Common myeloid progenitor, CD34-positive (primary cell): ENCODE results near the gene ARHGAP15.

Experiments used
- CTCF ChIA-PET: fragments of 350-600 bp; sonication (Branson Sonifier 250); formaldehyde crosslinking; loops from one replicate; lab custom pipeline; 2021; ENCODE audit warnings: antibody characterized with exemption; lab: Charles Lee
- POLR2A ChIA-PET: fragments of 350-600 bp; sonication (Branson Sonifier 250); formaldehyde crosslinking; loops from one replicate; lab custom pipeline; 2021; ENCODE audit warnings: antibody characterized with exemption; lab: Charles Lee
- DNase-seq, 3 donors: peaks; one replicate each; pipeline versions ENCODE4 v3.0.0 to v3.0.0-alpha.2; 2013
- H3K27ac ChIP-seq, 2 experiments: 1 replicate in 1 of 2; 2 replicates in 1 of 2; pipeline ENCODE4 v1.7.0; 2013; ENCODE audit warnings: inconsistent platforms in 2 of 2, low read length in 2 of 2, mild to moderate bottlenecking in 2 of 2, low read depth in 1 of 2, moderate library complexity in 1 of 2; ENCODE audit not compliant: severe bottlenecking in 2 of 2, insufficient read depth in 1 of 2, poor library complexity in 1 of 2
- H3K27me3 ChIP-seq, 5 experiments: replicated peaks in 2 of 5; 1 replicate in 3 of 5; 2 replicates in 2 of 5; pipeline versions ENCODE4 v1.6.1 to v1.7.0; 2013; ENCODE audit warnings: low read length in 4 of 5, mild to moderate bottlenecking in 2 of 5, moderate library complexity in 2 of 5, inconsistent platforms in 1 of 5; ENCODE audit not compliant: insufficient read depth in 5 of 5, control insufficient read depth in 4 of 5
- H3K36me3 ChIP-seq, 4 experiments: 1 replicate in 2 of 4; 2 replicates in 2 of 4; pipeline versions ENCODE4 v1.6.1 to v1.7.0; 2013; ENCODE audit warnings: low read length in 3 of 4, control low read depth in 1 of 4, mild to moderate bottlenecking in 1 of 4; ENCODE audit not compliant: control insufficient read depth in 4 of 4, insufficient read depth in 4 of 4
- H3K4me1 ChIP-seq, 4 experiments: 1 replicate in 3 of 4; 2 replicates in 1 of 4; pipeline versions ENCODE4 v1.6.1 to v1.7.1; 2013; ENCODE audit warnings: low read length in 3 of 4, mild to moderate bottlenecking in 3 of 4, control low read depth in 1 of 4, inconsistent platforms in 1 of 4, moderate library complexity in 1 of 4; ENCODE audit not compliant: control insufficient read depth in 4 of 4, insufficient read depth in 4 of 4; ENCODE audit errors: control extremely low read depth in 1 of 4
- H3K4me3 ChIP-seq, 7 experiments: 1 replicate in 4 of 7; 2 replicates in 3 of 7; pipeline versions ENCODE4 v1.5.1 to v1.7.0; 2013; ENCODE audit warnings: mild to moderate bottlenecking in 7 of 7, low read length in 6 of 7, moderate library complexity in 6 of 7, inconsistent platforms in 2 of 7, low read depth in 2 of 7, control low read depth in 1 of 7; ENCODE audit not compliant: insufficient read depth in 4 of 7, control insufficient read depth in 1 of 7; ENCODE audit errors: extremely low read depth in 1 of 7
- H3K9me3 ChIP-seq, 5 experiments: 1 replicate in 4 of 5; 2 replicates in 1 of 5; pipeline versions ENCODE4 v1.6.1 to v1.7.1; 2013; ENCODE audit warnings: low read length in 4 of 5, mild to moderate bottlenecking in 2 of 5, inconsistent platforms in 1 of 5, low read depth in 1 of 5, moderate library complexity in 1 of 5; ENCODE audit not compliant: control insufficient read depth in 4 of 5, insufficient read depth in 2 of 5; ENCODE audit errors: control extremely low read depth in 1 of 5
- WGBS: methylation state at CpG from one replicate; pipeline ENCODE4 v1.1.5; 2013; ENCODE audit not compliant: insufficient coverage; 5-methylcytosine and 5-hydroxymethylcytosine counted together

The ARHGAP15 gene

DNA sequence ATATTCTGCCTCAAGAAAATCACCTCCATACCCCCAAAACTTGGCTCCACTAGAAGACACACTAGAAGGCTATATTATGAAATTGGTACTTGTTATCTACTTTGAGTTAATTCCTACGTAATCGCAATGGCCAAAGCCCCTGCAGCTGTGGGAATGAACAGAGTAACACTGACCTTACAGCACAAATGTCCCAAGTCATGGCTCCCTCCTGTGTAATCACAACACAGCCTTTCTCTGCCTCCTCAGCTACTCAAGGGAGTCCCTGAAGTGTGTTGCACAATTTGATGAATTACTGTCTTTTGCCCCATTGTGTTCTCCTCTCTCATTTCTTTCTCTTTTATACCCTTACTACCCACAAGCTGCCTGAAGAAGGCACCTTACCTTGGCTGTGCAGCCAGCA, 375.2 kb downstream of the ARHGAP15 start:
- Histone ChIP-seq H3K27me3 (no peaks in the 10 kb centered on the region), H3K4me1 (no peaks in the 10 kb centered on the region), H3K36me3 (peaks cover 8 to 26% (median 15%) of the 10 kb centered on the region in 4 experiments), H3K27ac (no peak overlapping the region), H3K9me3 (no peaks in the 10 kb centered on the region), H3K4me3 (no peak overlapping the region)
- no peak for DNase-seq
- 100% methylated on average over 2 of the region's 2 CpGs for WGBS
- POLR2A ChIA-PET, result no interaction called here
- CTCF ChIA-PET, result interaction anchor here (1.3 to 1.6 kb wide), 2 partner anchors 9 to 11 kb away, joined by 3 to 6 read pairs; no protein-coding TSS in a partner anchor

DNA sequence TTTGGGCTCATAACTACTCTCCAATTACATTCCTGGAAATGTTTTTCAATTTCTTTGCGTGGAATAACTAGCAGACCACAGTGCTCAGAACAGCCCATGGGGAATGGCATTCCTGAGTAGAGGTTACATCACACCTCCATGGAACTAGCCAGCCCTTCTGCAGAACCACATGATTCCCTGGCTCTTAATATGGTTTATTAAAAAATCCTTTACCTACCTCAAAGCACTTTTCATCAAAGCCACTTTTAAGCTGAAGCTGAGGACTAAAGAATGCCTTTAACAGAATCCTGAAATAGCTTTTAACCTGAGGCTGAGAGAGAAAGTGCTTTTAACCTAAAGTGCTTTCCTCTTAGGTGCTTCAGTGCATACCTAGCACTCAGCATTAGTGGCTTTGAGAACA, 376.3 kb downstream of the ARHGAP15 start:
- Histone ChIP-seq H3K4me3 (no peak overlapping the region), H3K36me3 (peaks cover 9 to 30% (median 15%) of the 10 kb centered on the region in 4 experiments), H3K27me3 (no peaks in the 10 kb centered on the region), H3K9me3 (no peaks in the 10 kb centered on the region), H3K27ac (no peak overlapping the region), H3K4me1 (no peaks in the 10 kb centered on the region)
- no peak for DNase-seq
- CTCF ChIA-PET, result interaction anchor here (1.3 to 1.6 kb wide), 2 partner anchors 10 kb away, joined by 3 to 6 read pairs; no protein-coding TSS in a partner anchor
- 100% methylated on average over 1 of the region's 1 CpG for WGBS
- POLR2A ChIA-PET, result no interaction called here

DNA sequence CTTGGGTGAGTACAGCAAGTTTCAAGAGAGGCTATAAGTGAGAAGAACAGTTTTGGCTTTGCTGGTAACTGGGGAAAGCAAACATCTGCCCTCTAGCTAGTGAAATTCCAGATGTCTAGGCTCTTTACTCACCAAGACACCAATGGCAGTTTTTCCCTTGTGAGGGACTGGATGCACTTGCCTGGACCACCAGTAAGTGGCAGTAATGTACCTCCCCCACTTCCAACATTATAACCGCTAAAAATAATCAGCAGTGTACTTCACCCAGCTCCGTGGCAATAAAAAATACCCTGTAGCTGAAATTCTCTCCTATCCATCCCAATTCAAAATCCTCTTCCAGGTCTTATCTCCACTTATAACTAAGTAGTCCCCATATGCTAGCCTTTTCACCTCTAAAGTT, 383.9 kb downstream of the ARHGAP15 start:
- DNase-seq, result peak; percentile 39 to 69 (median 64)
- Histone ChIP-seq H3K36me3 (peaks cover 9 to 24% (median 10%) of the 10 kb centered on the region in 4 experiments), H3K4me1 (peaks cover 0 to 3% (median 0%) of the 10 kb centered on the region in 4 experiments), H3K4me3 (no peak overlapping the region), H3K9me3 (peaks cover 0 to 3% (median 0%) of the 10 kb centered on the region in 5 experiments), H3K27ac (peak overlapping the region in 1 of 2 experiments; percentile 25), H3K27me3 (no peaks in the 10 kb centered on the region)
- 21% methylated on average over 2 of the region's 2 CpGs for WGBS
- CTCF ChIA-PET, result interaction anchor here (0.9 to 2.7 kb wide), 9 partner anchors 10 to 393 kb away, joined by 3 to 9 read pairs (median 5); no protein-coding TSS in a partner anchor
- POLR2A ChIA-PET, result no interaction called here

DNA sequence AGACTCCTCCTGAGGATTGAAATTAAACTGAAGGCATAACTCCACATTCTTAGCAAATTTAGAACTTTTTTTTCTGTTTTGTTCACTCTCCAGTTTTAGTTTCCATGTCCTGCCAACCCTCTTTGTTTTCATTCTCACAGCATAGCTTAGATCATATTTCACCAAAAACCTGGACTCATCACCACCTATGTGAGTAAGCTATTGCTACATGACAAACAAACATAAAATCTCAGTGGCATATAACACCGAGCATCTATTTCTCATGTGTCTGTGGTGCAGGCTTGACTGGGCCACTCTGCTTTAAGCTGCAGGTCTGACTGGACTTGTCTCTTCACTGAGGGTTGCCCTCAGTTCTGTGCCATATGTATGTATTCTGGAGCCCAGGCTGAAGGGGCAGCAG, 385.2 kb downstream of the ARHGAP15 start:
- peaks cover 0 to 3% (median 0%) of the 10 kb centered on the region in 4 experiments for H3K4me1 ChIP-seq
- 100% methylated on average over 1 of the region's 1 CpG for WGBS
- peaks cover 11 to 36% (median 15%) of the 10 kb centered on the region in 4 experiments for H3K36me3 ChIP-seq
- no peak overlapping the region for H3K4me3 ChIP-seq
- ChIA-PET CTCF (interaction anchor here (1.1 to 1.3 kb wide), 3 partner anchors 11 to 402 kb away, joined by 3 to 4 read pairs (median 3); no protein-coding TSS in a partner anchor), POLR2A (no interaction called here)
- no peak for DNase-seq
- H3K27me3 ChIP-seq, result no peaks in the 10 kb centered on the region
- H3K27ac ChIP-seq, result no peak overlapping the region
- H3K9me3 ChIP-seq, result peaks cover 0 to 3% (median 0%) of the 10 kb centered on the region in 5 experiments

DNA sequence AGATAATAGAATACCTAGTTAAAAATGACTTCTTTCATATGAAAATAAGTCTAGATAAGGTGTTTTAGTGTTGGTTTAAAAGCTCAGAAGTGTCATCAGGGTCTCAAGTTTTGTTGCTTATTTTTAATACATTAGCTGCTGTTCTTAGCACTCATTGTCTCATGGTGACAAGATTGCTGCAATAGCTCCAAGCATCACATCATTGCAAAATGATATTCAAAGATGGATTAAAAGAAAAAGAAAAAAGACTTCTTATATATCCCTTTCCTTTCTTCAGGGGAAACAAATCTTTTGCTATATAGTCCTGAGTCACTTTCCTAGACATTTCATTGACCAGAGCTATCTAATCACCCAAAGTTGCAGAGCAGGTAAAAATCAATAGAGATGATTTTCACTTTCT, 386.1 kb downstream of the ARHGAP15 start:
- no peak overlapping the region for H3K4me3 ChIP-seq
- H3K27me3 ChIP-seq, result no peaks in the 10 kb centered on the region
- CTCF ChIA-PET, result interaction anchor here (0.8 to 1.3 kb wide), 2 partner anchors 11 to 21 kb away, joined by 3 to 4 read pairs; no protein-coding TSS in a partner anchor
- peaks cover 14 to 44% (median 21%) of the 10 kb centered on the region in 4 experiments for H3K36me3 ChIP-seq
- peaks cover 0 to 3% (median 0%) of the 10 kb centered on the region in 4 experiments for H3K4me1 ChIP-seq
- DNase-seq, result no peak
- H3K27ac ChIP-seq, result no peak overlapping the region
- POLR2A ChIA-PET, result no interaction called here
- peaks cover 0 to 3% (median 0%) of the 10 kb centered on the region in 5 experiments for H3K9me3 ChIP-seq

DNA sequence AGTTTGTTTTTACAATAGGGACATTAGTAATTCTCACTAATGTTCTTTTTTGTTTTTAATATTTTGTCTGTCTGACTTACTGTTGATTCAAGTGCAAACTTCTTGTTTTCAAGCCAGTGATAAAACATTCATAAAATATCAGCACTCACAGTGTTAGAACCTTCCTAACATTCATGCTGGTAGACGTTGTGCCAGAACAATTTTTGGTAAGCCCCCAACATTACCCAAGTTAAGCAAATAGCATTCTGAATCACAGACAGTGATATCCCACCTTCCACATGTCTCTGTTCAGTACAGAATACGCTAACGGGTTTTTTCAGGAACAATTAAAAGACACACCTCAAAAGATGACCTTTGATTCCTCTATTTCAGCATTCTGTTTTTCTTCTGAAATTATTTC, 390.3 kb downstream of the ARHGAP15 start:
- ChIA-PET CTCF (interaction anchor here (0.7 kb wide), 1 partner anchor 278 kb away, joined by 3 read pairs; no protein-coding TSS in a partner anchor), POLR2A (no interaction called here)
- Histone ChIP-seq H3K36me3 (peaks cover 17 to 51% (median 30%) of the 10 kb centered on the region in 4 experiments), H3K27me3 (no peaks in the 10 kb centered on the region), H3K4me3 (no peak overlapping the region), H3K4me1 (peaks cover 0 to 4% (median 0%) of the 10 kb centered on the region in 4 experiments), H3K9me3 (peaks cover 0 to 3% (median 0%) of the 10 kb centered on the region in 5 experiments), H3K27ac (no peak overlapping the region)
- WGBS, result 94% methylated on average over 3 of the region's 3 CpGs
- DNase-seq, result no peak

DNA sequence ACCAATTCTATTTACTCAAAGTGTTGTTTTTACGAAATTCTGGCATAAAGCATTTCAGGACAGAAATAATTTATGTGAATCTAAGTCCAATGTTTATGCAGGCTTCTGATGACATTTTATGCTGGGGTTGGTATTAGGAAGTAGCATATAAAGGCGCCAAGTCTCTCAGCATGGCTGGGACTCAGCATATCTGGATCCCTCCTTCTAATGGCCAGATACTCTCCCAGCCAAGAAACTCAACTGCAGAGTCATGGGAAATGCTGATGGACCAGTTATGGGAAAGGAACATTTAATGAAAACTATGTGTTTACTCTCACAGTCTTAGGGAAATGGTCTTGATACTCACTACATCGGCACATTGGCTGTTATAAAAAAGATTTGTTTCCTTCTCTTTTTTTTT, 392.2 kb downstream of the ARHGAP15 start:
- DNase-seq, result no peak
- Histone ChIP-seq H3K4me1 (peaks cover 0 to 14% (median 2%) of the 10 kb centered on the region in 4 experiments), H3K36me3 (peaks cover 12 to 46% (median 26%) of the 10 kb centered on the region in 4 experiments), H3K9me3 (no peaks in the 10 kb centered on the region), H3K27me3 (no peaks in the 10 kb centered on the region), H3K27ac (no peak overlapping the region), H3K4me3 (no peak overlapping the region)
- no CpG with 5 or more reads among the region's 3 CpGs for whole genome bisulfite sequencing
- POLR2A ChIA-PET, result no interaction called here
- CTCF ChIA-PET, result interaction anchor here (0.6 kb wide), 1 partner anchor 192 kb away, joined by 3 read pairs; no protein-coding TSS in a partner anchor
